ENCODE measurements around the gene MTIF3. TPM values are rescaled to one million over a fixed set of nuclear protein-coding genes. Genes with fewer than 3 reads are reported as not detected.

Gene MTIF3
- total RNA-seq, 1 experiment from 2014 or later, result 42.0 TPM

DNA sequence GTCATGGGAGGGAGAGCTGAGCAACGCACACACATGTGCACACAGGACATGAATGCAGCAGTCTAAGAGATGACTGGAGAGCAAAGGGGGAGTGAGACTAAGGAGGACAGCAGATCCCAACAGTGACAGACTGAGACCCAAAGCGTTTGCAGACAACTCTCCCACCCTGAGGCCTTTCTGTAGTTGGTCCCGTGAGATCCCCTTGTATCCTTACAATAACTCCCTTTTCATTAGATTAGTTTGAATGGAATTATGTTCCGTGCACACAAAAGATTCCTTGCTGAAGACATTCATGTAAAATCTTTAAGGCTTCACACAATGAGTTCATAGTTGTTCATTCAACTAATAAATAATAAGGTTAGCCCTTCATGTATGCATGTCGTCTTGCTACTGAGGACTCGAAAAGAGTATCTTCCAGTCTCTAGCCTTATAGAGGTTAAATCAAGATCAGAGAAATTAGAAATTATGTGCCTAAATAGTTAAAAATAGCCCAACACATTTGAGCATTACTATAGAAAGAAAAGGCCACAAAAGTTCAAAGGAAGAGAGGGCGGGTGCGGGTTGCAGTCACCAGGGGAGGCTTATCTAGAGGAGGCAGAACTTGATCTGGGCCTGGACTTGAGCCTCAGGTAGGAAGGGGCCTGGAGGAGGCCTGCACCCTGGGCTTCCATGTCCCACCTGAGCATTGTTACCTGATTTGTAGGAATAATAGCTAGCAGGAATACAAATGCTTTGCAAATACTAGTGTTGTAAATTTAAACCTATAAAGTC is 29.1 kb downstream of the MTIF3 start:
- H3K4me3 Mint-ChIP-seq, result no peak overlapping the region
- peaks cover 19% of the 10 kb centered on the region for H3K27me3 Mint-ChIP-seq (ENCODE audit: low read depth)
- ATAC-seq (no peak), DNase-seq (ENCODE audit: low spot score) (no peak)
- POLR2A ChIA-PET, result no interaction called here
- no peak overlapping the region for H3K27ac Mint-ChIP-seq
- TF ChIP-seq ZNF396 (CRISPR knock-in tag; IDR thresholded peaks at IDR 0.05; ENCODE audit: borderline replicate concordance) (no peak), SP1 (CRISPR knock-in tag; conservative IDR thresholded peaks at IDR 0.05) (no peak), TEAD1 (CRISPR knock-in tag; IDR thresholded peaks at IDR 0.05) (no peak), JUN (CRISPR knock-in tag; IDR thresholded peaks at IDR 0.05) (no peak), FOXP1 (CRISPR knock-in tag; IDR thresholded peaks at IDR 0.05; ENCODE audit: borderline replicate concordance) (no peak), RORB (CRISPR knock-in tag; IDR thresholded peaks at IDR 0.05) (no peak), MYBL2 (CRISPR knock-in tag; IDR thresholded peaks at IDR 0.05) (no peak), SMAD4 (CRISPR knock-in tag; IDR thresholded peaks at IDR 0.05) (no peak), ZNF423 (CRISPR knock-in tag; IDR thresholded peaks at IDR 0.05) (no peak), ELF4 (CRISPR knock-in tag; IDR thresholded peaks at IDR 0.05; ENCODE audit: low read depth) (no peak), OVOL2 (CRISPR knock-in tag; IDR thresholded peaks at IDR 0.05; ENCODE audit: borderline replicate concordance) (no peak)
- TF ChIP-seq, protein P1, sequence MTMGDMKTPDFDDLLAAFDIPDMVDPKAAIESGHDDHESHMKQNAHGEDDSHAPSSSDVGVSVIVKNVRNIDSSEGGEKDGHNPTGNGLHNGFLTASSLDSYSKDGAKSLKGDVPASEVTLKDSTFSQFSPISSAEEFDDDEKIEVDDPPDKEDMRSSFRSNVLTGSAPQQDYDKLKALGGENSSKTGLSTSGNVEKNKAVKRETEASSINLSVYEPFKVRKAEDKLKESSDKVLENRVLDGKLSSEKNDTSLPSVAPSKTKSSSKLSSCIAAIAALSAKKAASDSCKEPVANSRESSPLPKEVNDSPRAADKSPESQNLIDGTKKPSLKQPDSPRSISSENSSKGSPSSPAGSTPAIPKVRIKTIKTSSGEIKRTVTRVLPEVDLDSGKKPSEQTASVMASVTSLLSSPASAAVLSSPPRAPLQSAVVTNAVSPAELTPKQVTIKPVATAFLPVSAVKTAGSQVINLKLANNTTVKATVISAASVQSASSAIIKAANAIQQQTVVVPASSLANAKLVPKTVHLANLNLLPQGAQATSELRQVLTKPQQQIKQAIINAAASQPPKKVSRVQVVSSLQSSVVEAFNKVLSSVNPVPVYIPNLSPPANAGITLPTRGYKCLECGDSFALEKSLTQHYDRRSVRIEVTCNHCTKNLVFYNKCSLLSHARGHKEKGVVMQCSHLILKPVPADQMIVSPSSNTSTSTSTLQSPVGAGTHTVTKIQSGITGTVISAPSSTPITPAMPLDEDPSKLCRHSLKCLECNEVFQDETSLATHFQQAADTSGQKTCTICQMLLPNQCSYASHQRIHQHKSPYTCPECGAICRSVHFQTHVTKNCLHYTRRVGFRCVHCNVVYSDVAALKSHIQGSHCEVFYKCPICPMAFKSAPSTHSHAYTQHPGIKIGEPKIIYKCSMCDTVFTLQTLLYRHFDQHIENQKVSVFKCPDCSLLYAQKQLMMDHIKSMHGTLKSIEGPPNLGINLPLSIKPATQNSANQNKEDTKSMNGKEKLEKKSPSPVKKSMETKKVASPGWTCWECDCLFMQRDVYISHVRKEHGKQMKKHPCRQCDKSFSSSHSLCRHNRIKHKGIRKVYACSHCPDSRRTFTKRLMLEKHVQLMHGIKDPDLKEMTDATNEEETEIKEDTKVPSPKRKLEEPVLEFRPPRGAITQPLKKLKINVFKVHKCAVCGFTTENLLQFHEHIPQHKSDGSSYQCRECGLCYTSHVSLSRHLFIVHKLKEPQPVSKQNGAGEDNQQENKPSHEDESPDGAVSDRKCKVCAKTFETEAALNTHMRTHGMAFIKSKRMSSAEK (CRISPR knock-in tag; IDR thresholded peaks at IDR 0.05; ENCODE audit: borderline replicate concordance), result no peak
- TF ChIP-seq, protein P2, sequence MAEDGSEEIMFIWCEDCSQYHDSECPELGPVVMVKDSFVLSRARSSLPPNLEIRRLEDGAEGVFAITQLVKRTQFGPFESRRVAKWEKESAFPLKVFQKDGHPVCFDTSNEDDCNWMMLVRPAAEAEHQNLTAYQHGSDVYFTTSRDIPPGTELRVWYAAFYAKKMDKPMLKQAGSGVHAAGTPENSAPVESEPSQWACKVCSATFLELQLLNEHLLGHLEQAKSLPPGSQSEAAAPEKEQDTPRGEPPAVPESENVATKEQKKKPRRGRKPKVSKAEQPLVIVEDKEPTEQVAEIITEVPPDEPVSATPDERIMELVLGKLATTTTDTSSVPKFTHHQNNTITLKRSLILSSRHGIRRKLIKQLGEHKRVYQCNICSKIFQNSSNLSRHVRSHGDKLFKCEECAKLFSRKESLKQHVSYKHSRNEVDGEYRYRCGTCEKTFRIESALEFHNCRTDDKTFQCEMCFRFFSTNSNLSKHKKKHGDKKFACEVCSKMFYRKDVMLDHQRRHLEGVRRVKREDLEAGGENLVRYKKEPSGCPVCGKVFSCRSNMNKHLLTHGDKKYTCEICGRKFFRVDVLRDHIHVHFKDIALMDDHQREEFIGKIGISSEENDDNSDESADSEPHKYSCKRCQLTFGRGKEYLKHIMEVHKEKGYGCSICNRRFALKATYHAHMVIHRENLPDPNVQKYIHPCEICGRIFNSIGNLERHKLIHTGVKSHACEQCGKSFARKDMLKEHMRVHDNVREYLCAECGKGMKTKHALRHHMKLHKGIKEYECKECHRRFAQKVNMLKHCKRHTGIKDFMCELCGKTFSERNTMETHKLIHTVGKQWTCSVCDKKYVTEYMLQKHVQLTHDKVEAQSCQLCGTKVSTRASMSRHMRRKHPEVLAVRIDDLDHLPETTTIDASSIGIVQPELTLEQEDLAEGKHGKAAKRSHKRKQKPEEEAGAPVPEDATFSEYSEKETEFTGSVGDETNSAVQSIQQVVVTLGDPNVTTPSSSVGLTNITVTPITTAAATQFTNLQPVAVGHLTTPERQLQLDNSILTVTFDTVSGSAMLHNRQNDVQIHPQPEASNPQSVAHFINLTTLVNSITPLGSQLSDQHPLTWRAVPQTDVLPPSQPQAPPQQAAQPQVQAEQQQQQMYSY (CRISPR knock-in tag; IDR thresholded peaks at IDR 0.05), result no peak
- TF ChIP-seq, protein P3, sequence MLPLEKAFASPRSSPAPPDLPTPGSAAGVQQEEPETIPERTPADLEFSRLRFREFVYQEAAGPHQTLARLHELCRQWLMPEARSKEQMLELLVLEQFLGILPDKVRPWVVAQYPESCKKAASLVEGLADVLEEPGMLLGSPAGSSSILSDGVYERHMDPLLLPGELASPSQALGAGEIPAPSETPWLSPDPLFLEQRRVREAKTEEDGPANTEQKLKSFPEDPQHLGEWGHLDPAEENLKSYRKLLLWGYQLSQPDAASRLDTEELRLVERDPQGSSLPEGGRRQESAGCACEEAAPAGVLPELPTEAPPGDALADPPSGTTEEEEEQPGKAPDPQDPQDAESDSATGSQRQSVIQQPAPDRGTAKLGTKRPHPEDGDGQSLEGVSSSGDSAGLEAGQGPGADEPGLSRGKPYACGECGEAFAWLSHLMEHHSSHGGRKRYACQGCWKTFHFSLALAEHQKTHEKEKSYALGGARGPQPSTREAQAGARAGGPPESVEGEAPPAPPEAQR (CRISPR knock-in tag; IDR thresholded peaks at IDR 0.05), result no peak
- TF ChIP-seq, protein P4, sequence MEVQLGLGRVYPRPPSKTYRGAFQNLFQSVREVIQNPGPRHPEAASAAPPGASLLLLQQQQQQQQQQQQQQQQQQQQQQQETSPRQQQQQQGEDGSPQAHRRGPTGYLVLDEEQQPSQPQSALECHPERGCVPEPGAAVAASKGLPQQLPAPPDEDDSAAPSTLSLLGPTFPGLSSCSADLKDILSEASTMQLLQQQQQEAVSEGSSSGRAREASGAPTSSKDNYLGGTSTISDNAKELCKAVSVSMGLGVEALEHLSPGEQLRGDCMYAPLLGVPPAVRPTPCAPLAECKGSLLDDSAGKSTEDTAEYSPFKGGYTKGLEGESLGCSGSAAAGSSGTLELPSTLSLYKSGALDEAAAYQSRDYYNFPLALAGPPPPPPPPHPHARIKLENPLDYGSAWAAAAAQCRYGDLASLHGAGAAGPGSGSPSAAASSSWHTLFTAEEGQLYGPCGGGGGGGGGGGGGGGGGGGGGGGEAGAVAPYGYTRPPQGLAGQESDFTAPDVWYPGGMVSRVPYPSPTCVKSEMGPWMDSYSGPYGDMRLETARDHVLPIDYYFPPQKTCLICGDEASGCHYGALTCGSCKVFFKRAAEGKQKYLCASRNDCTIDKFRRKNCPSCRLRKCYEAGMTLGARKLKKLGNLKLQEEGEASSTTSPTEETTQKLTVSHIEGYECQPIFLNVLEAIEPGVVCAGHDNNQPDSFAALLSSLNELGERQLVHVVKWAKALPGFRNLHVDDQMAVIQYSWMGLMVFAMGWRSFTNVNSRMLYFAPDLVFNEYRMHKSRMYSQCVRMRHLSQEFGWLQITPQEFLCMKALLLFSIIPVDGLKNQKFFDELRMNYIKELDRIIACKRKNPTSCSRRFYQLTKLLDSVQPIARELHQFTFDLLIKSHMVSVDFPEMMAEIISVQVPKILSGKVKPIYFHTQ (CRISPR knock-in tag; IDR thresholded peaks at IDR 0.05), result no peak
- TF ChIP-seq, protein P5, sequence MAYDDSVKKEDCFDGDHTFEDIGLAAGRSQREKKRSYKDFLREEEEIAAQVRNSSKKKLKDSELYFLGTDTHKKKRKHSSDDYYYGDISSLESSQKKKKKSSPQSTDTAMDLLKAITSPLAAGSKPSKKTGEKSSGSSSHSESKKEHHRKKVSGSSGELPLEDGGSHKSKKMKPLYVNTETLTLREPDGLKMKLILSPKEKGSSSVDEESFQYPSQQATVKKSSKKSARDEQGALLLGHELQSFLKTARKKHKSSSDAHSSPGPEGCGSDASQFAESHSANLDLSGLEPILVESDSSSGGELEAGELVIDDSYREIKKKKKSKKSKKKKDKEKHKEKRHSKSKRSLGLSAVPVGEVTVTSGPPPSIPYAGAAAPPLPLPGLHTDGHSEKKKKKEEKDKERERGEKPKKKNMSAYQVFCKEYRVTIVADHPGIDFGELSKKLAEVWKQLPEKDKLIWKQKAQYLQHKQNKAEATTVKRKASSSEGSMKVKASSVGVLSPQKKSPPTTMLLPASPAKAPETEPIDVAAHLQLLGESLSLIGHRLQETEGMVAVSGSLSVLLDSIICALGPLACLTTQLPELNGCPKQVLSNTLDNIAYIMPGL (CRISPR knock-in tag; IDR thresholded peaks at IDR 0.05), result no peak
- H3K9me3 Mint-ChIP-seq, result no peaks in the 10 kb centered on the region
- no peaks in the 10 kb centered on the region for H3K36me3 Mint-ChIP-seq
- peaks cover 16% of the 10 kb centered on the region for H3K4me1 Mint-ChIP-seq
- CTCF ChIA-PET, result no interaction called here
